HG02759 (cell line): ENCODE data around the gene MEIKIN.
"Not testable (repeated sequence)": the region's sequence is repeated elsewhere in the genome, so short reads cannot be mapped to it uniquely, and the experiment has no call there.

Experiments used
- ATAC-seq: cut with Tn5 transposase; IDR thresholded peaks from one replicate; pipeline ENCODE4 v1.9.1; 2021; ENCODE audit warnings: mild to moderate bottlenecking, moderate library complexity; ENCODE audit not compliant: unreplicated experiment

The MEIKIN gene

DNA sequence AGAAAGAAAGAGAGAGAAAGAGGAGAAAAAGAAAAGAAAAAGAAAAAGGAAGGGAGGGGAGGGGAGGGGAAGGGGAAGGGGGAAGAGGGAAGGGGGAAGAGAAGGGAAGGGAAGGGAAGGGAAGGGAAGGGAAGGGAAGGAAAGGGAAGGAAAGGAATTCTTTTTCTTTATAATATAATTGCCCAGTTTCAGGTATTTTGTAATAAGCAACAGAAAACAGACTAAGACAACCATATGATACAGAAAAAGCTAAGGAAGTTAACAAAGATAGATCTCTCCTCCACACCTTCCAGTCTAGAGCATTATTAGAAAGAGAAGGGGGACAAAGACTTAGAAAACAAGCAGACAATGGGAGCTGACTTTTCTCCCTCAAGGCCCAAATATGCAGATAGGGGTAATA, 31.0 kb downstream of the MEIKIN start:
- no peak for ATAC-seq

DNA sequence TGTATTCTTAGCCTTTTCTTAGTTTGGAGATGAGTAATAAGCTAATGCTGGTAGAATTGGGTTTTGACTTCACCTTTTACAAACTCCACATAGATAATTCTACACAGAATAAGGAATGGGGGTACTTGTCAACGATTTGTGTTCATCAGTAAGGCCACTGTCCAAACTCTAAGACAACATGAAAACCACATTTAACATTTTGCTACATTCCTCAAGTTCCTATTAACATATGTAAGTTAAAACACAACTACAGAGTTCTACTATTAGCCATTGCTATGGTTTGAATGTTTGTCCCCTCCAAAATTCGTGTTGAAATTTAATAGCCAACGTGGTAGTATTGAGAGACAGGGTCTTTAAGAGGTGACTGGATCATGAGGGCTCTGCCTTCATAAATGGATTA, 31.9 kb downstream of the MEIKIN start:
- ATAC-seq, result no peak

DNA sequence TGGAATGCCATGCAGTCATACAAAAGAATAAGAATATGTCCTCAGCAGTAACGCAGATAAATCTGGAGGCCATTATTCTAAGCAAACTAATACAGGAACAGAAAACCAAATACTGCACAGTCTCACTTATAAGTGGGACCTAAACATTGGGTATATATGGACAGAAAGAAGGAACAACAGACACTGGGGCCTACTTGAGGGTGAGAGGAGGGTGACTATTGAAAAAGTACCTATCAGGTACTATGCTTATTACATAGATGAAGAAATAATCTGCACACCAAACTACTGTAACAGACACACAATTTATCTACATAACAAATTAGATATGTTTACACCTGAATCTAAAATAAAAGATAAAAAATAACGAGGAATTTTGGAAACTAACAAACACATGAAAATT, 38.8 kb downstream of the MEIKIN start:
- no peak for ATAC-seq

DNA sequence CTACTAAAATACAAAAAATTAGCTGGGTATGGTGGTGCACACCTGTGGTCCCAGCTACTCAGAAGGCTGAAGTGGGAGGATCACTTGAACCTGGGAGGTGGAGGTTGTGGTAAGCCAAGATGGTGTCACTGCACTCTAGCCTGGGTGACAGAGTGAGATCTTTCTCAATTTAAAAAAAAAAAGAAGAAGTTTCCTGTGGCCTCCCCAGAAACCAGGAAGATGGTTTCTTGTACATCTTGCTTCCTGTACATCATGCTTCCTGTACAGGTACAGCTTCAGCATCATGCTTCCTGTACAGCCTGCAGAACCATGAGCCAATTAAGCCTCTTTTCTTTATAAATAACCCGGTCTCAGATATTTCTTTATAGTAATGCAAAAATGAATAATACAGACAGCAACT, 43.2 kb downstream of the MEIKIN start:
- not testable (repeated sequence) for ATAC-seq

DNA sequence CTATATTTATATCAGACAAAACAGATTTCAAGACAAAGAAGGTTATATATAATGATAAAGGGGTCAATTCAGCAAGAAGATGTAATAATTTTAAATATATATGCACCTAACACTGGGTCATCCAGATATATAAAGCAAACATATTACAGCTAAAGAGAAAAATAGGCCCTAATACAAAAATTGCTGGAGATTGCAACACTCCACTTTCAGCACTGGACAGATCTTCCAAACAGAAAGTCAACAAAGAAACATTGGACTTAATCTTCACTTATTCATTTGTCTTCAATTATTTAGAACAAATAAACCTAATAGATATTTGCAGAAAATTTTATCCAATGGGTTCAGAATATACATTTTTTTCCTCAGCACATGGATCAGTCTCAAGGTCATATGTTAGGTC, 45.8 kb downstream of the MEIKIN start:
- no peak for ATAC-seq

DNA sequence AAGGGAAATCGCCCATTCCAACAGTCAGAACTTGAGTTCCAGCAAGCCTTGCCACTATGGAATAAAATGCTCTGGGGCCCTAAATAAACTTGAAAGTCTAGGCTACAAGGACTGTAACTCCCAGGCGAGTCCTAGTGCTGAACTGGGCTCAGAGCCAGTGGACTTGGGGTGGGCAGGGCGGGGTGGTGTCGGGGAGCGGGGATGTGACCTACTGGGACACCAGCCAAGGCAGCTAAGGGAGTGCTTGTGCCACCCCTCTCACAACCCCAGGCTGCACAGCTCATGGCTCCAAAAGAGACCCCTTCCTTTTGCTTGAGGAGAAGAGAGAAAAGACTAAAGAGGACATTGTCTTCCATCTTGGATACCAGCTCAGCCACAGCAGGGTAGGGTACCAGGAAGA, 61.5 kb downstream of the MEIKIN start:
- ATAC-seq, result no peak

DNA sequence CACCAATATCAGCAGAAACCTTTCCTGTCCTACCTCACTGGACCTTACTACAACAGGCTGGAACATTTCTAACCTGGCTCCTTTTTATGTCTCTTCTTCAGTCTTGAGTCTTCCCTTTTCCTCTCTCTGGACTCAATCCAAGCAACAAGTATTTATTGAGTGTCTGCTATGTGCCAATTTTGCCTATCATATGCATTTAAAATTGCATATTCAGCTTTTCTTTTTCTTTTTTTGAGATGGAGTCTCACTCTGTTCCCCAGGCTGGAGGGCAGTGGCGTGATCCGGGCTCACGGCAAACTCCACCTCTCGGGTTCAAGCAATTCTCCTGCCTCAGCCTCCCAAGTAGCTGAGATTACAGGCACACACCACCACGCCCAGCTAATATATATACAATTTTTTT, 65.8 kb downstream of the MEIKIN start:
- ATAC-seq, result no peak

DNA sequence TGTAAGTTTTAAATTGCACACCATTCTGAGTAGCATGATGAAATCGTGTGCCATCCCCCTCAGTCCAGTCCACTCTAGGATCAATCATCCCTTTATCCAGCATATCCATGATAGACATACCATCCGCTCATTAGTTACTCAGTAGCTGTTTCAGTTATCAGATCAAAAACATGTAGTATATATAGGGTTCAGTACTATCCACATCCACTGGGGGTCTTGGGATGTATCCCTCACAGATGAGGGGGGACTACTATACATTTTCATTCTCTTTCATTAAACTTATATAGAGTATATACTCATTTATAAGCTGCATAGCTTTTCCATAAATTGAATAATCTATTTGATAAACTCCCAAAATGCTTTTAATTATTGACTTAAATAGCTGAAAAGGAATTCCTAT, 67.6 kb downstream of the MEIKIN start:
- ATAC-seq, result no peak

DNA sequence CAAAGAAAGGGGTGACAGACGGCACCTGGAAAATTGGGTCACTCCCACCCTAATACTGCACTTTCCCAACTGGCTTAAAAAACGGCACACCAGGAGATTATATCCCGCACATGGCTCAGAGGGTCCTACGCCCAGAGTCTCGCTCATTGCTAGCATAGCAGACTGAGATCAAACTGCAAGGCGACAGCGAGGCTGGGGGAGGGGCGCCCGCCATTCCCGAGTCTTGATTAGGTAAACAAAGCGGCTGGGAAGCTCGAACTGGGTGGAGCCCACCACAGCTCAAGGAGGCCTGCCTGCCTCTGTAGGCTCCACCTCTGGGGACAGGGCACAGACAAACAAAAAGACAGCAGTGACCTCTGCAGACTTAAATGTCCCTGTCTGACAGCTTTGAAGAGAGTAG, 74.2 kb downstream of the MEIKIN start:
- not testable (repeated sequence) for ATAC-seq

DNA sequence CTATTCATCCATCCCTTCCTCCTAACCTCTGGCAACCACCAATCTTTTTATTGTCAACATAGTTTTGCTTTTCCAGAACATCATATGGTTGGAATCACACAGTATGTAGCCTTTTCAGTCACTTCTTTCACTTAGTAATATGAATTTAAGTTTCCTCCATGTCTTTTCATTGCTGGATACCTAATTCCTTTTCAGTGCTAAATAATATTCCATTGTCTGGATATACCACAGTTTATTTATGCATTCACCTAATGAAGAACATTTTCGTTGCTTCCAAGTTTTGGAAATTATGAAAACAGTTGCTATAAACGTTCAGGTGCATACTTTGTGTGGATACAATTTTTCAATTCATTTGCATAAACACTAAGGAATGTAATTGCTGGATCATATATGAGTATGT, 77.9 kb downstream of the MEIKIN start:
- ATAC-seq, result no peak

DNA sequence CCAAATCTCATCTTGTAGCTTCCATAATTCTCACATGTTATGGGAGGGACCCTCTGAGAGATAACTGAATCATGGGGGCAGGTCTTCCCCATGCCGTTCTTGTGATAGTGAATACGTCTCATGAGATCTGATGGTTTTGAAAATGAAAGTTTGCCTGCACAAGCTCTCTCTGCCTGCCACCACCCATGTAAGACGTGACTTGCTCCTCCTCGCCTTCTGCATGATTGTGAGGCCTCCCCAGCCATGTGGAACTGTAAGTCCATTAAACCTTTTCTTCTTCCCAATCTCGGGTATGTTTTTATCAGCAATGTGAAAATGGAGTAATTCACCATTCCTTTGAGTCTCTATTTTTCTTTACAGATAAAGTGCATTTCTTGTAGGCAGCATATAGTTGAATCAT, 81.8 kb downstream of the MEIKIN start:
- ATAC-seq, result no peak

DNA sequence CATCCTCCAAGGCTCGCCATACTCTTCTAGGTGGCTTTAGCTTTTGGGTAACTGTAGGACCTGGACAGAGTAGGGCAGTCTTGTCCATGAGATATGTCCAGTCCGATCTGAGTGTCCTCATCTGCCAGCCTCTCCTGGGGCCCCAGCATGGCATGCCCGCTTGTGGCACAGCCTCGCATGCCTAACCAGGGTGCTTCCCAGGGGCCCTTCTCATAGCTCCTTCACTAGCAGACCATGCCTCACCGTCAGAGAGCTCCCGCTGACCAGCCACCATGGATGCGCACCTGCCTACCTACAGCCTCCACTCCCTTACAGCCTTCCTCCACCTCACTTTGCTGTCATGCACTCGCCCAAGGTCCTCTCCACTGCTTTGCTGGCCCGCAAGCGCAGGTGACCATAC, 88.1 kb downstream of the MEIKIN start:
- ATAC-seq, result no peak

DNA sequence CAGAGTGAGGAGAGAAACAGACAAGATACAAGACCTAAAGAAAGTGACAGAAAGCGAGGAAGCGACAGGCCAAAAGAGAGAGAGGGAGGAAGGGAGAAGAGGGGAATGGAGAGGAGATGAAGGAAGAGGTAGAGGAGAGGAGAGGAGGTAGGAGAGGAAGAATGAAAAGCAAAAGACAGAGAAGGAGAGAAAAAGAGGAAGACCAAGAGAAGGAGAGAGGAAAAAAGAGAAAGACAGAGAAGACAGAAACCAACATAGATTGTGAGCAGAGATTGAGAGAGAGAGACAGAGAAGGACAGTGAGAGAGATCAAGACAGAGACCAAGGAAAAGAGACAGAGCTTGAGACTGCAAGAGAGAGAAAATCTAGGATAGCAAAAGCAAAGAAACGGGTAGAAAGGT, 90.0 kb downstream of the MEIKIN start:
- no peak for ATAC-seq

DNA sequence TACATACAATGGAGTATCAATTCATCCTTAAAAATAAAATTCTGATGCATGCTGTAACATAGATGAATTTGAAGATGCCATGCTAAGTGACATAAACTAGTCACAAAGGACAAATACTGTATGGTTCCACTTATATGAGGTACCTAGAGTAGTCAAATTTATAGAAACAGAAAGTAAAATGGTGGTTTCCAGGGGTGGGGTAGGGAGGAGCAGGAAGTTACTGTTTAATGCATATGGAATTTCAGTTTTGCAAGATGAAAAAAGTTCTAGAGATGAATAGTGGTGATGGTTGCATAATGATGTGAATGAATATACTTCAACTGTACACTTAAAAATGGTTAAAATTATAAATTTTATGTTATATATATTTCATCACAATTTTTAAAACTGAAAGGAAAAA, 91.3 kb downstream of the MEIKIN start:
- peak; percentile 73 for ATAC-seq

DNA sequence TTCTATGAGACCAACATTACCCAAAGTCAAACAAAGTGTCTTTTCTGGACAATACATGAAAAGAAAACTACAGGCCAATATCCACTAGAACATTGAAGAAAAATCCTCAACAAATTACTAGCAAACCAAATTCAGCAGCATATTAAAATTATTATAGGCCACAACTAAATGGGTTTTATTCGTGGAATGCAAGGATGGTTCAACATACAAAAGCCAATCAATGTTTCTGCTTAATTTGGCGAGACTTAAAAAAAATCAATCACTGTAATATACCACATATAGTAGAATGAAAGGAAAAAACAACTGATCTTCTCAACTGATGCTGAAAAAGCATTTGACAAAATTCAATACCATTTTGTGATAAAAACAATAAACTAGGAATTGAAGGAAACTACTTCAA, 96.8 kb downstream of the MEIKIN start:
- no peak for ATAC-seq

DNA sequence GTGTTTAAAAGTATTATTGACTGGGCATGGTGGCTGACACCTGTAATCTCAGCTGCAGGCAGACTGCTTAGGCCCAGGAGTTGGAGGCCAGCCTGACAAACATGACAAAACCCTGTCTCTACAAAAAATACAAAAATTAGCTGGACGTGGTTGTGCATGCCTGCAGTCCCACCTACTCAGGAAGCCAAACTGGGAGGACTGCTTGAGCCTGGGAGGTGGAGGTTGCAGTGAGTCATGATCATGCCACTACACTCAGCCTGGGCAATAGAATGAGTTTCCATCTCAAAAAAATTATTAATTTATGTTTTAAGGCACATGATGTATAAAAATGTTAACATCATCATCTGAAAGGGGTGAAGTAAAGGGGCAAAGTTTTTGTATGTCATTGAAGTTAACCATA, 98.9 kb downstream of the MEIKIN start:
- no peak for ATAC-seq

DNA sequence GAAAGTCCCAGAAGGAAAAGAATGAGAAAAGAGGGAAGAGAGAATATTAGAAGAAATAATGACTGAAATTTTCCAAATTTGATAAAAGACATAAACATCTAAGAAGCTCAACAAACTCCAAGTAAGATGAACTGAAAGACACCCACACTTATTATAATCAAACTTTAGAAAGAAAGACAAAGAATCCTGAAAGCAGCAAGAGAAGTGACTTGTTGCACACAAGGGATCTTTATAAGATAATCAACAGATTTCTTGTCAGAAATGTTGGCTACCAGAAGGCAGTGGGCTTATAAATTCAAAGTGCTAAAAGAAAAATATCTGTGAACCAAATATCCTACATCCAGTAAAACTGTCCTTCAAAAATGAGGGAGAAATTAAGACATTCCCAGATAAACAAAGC, 99.6 kb downstream of the MEIKIN start:
- no peak for ATAC-seq

DNA sequence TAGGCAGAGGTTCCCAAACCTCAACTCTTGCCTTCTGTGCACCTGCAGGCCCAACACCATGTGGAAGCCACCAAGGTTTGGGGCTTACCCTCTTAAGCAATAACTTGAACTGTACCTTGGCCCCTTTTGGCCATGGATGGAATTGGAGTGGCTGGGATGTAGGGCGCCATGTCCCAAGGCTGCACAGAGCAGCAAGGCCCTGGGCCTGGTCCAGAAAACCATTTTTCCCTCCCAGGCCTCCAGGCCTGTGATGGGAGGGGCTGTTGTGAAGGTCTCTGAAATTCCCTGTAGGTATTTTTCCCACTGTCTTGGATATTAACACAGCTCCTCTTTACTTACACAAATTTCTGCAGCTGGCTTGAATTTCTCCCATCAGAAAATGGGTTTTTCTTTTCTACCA, 102.5 kb downstream of the MEIKIN start:
- not testable (repeated sequence) for ATAC-seq

DNA sequence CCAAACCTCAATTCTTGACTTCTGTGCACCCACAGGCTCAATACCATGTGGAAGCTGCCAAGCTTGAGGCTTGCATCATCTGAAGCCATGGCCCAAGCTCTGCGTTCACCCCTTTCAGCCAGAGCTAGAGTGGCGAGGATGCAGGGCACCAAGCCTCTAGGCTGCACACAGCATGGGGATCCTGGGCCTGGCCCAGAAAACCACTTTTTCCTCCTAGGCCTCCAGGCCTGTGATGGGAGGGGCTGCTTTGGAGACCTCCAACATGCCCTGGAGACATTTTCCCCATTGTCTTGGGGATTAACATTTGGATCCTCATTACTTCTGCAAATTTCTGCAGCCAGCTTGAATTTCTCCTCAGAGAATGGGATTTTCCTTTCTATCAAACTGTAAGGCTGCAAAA, 112.8 kb downstream of the MEIKIN start:
- not testable (repeated sequence) for ATAC-seq

DNA sequence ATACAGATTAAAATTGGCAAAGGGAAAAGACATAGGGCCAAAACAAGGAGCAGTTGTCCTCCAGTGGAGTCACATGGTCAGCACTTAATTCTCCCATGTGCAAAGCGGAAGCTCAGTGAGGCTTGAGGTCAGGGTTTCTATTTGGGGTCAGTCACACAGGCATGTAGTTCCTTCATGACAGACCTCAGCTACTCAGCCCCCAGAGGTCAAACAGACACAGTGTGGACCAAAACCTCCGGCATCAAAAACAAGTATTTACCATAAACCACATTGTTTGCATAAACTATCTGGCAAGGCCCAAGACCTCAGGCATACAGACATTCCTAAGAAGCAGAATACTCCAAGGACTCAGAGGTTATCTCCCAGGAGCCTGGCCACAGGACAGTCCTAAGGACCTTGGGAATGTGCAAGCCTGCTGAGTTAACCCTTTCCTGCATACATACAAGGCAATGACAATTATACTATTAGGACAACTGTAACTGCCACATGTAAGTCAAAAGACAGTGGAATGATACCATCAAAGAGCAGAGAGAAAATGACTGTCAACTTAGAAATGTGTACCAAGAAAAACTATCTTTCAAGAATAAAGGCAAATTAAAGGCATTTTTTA, 120.0 kb downstream of the MEIKIN start:
- peak; percentile 60 for ATAC-seq

DNA sequence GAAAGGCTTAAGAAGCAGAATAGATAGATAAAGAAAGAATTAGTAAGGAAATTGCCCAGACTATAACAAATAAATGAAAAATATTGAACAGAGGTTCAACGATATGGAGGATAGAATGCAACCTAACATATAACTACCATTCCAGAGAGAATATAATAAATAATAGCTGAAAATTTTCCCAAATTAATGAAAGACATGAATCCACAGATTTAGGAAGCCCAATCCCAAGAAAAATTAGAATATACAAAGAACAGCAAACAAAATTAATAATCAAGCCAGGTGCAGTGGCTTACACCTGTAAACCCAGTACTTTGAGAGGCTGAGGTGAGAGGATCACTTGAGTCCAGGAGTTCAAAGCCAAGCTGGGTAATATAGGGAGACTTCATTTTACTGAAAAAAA, 120.8 kb downstream of the MEIKIN start:
- no peak for ATAC-seq

DNA sequence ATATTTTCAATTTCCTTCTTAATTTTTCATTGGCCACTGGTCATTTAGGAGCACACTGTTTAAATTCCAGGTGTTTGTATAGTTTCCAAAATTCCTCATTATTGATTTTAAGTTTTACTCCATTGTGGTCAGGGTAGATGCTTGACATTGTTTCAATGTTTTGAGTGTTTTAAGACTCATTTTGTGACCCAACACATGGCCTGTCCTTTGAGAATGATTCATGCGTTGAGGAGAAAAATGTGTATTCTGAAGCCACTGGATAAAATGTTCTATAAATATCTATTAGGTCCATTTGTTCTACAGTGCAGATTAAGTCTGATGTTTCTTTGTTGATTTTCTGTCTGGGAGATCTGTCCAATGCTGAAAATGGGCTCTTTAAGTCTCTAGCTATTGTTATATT, 124.2 kb downstream of the MEIKIN start:
- no peak for ATAC-seq

DNA sequence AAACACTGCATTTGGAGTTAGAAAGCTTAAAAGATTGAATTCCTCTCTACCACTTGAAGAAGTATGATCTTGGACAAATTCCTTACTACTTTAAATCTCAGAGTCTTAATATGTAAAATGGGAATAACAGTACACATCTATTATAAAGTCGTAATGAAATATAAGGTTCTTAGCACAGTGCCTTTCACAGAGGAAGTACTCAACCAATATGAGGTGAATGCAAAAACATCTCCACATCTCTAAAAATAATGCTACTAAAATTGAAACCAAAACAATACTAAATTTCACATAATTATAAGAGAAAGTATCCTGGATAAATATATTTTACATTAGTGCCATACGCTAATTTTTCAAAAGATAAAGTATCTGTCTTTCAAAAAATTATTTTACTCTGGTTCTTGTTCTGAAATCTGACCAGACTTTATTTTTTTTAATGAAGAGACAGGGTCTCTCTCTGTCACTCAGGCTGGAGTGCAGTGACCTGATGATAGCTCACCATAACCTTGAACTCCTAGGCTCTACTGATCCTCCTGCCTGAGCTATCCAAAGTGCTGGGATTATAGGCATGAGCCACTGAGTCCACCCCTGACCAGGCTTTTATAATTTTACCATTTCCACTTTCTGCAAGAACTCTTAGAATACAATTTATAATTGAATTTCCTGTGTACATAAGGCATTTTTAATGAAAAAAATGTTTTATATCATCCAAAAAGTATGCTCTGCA, 127.3 kb downstream of the MEIKIN start:
- ATAC-seq, result no peak
